Loucy (cell line): ENCODE results near the gene CLDN14.

Experiments used
- H2AFZ ChIP-seq: fragments of 200-600 bp; sonication (generic); 2 replicates; pipeline ENCODE4 v1.6.0; 2016; ENCODE audit warnings: antibody characterized with exemption, mild to moderate bottlenecking, low read length, moderate library complexity
- H3F3A ChIP-seq: fragments of 200-600 bp; 2 replicates; pipeline ENCODE4 v1.6.0; 2016; ENCODE audit warnings: antibody characterized with exemption, low read depth, mild to moderate bottlenecking
- H3K27me3 ChIP-seq: fragments of 200-600 bp; sonication (generic); 2 replicates; pipeline ENCODE4 v1.6.1; 2014; ENCODE audit warnings: low read length, mild to moderate bottlenecking; ENCODE audit not compliant: insufficient read depth, poor library complexity, severe bottlenecking
- H3K36me3 ChIP-seq: fragments of 200-600 bp; sonication (generic); 2 replicates; pipeline ENCODE4 v1.6.1; 2016; ENCODE audit warnings: low read length; ENCODE audit not compliant: insufficient read depth
- H3K4me1 ChIP-seq: fragments of 200-600 bp; sonication (generic); 2 replicates; pipeline ENCODE4 v1.5.1; 2014; ENCODE audit warnings: low read length, mild to moderate bottlenecking; ENCODE audit not compliant: insufficient read depth, poor library complexity, severe bottlenecking
- H3K4me2 ChIP-seq: fragments of 200-600 bp; sonication (generic); 2 replicates; pipeline ENCODE4 v1.6.0; 2014; ENCODE audit warnings: antibody characterized with exemption, low read length, low read depth, mild to moderate bottlenecking; ENCODE audit not compliant: poor library complexity, severe bottlenecking
- H3K4me3 ChIP-seq: fragments of 200-600 bp; sonication (generic); 2 replicates; pipeline ENCODE4 v1.5.1; 2014; ENCODE audit warnings: low read length, mild to moderate bottlenecking, mixed read lengths; ENCODE audit not compliant: poor library complexity, severe bottlenecking
- H3K79me2 ChIP-seq: fragments of 200-600 bp; sonication (generic); 2 replicates; pipeline ENCODE4 v1.6.1; 2014; ENCODE audit warnings: low read length; ENCODE audit not compliant: insufficient read depth
- H3K9ac ChIP-seq: fragments of 200-600 bp; sonication (generic); 2 replicates; pipeline ENCODE4 v1.6.0; 2014; ENCODE audit warnings: mild to moderate bottlenecking, low read depth, low read length, moderate library complexity; ENCODE audit not compliant: poor library complexity, severe bottlenecking
- H3K9me2 ChIP-seq: fragments of 200-600 bp; sonication (generic); replicated peaks from 2 replicates; pipeline ENCODE4 v1.6.1; 2016; ENCODE audit warnings: low read depth, low read length, mixed read lengths
- H3K9me3 ChIP-seq: fragments of 200-600 bp; sonication (generic); 2 replicates; pipeline ENCODE4 v1.6.1; 2014; ENCODE audit warnings: mild to moderate bottlenecking, antibody characterized with exemption, low read length, low read depth; ENCODE audit not compliant: insufficient read depth
- H4K20me1 ChIP-seq: fragments of 200-600 bp; sonication (generic); 2 replicates; pipeline ENCODE4 v1.6.0; 2014; ENCODE audit warnings: antibody characterized with exemption, low read length, mild to moderate bottlenecking; ENCODE audit not compliant: insufficient read depth, poor library complexity, severe bottlenecking
- EZH2phosphoT487 ChIP-seq: fragments of 200-600 bp; IDR thresholded peaks from 2 replicates; pipeline ENCODE4 v1.6.1; 2018; ENCODE audit warnings: antibody characterized with exemption, mild to moderate bottlenecking, moderate library complexity, borderline replicate concordance
- TF ChIP-seq, protein P1 (sequence below): fragments of 200-600 bp; sonication (generic); conservative IDR thresholded peaks from 2 replicates; pipeline ENCODE4 v1.5.1; 2014; ENCODE audit warnings: mild to moderate bottlenecking, antibody characterized with exemption, low read length

Gene CLDN14

DNA sequence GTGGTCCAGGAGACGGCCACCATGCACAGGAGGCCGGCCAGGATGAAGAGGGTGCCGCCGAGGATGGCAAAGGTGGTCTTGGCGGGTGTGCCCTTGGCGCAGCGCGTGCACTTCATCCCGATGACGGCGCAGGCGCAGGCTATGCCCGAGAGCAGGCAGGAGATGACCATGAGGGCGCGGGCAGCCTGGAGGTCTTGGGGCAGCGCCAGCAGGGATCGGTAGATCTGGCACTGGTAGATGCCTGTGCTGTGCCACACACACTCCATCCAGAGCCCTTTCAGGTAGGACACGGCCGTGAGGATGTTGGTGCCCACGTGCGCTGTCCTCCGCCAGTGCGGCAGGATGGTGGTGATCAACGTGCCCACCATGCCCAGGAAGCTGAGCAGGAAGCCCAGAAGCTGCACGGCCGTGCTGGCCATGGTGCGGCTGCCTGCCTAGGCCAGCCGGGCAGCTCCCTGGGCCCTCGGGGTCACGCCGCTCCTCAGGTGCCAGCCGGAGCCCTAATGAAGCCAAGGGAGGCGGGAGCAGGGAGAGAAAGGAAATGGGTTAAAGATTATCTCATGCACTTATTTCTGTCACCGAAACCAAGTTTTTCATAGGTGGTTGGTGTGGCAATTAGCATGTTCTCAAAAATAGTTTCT lies 18.5 kb downstream of the CLDN14 start:
- H3F3A ChIP-seq: no peaks in the 10 kb centered on the region
- H3K79me2 ChIP-seq: no peaks in the 10 kb centered on the region
- no peaks in the 10 kb centered on the region for H3K36me3 ChIP-seq
- no peak overlapping the region for H2AFZ ChIP-seq
- TF ChIP-seq, protein P1, sequence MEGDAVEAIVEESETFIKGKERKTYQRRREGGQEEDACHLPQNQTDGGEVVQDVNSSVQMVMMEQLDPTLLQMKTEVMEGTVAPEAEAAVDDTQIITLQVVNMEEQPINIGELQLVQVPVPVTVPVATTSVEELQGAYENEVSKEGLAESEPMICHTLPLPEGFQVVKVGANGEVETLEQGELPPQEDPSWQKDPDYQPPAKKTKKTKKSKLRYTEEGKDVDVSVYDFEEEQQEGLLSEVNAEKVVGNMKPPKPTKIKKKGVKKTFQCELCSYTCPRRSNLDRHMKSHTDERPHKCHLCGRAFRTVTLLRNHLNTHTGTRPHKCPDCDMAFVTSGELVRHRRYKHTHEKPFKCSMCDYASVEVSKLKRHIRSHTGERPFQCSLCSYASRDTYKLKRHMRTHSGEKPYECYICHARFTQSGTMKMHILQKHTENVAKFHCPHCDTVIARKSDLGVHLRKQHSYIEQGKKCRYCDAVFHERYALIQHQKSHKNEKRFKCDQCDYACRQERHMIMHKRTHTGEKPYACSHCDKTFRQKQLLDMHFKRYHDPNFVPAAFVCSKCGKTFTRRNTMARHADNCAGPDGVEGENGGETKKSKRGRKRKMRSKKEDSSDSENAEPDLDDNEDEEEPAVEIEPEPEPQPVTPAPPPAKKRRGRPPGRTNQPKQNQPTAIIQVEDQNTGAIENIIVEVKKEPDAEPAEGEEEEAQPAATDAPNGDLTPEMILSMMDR: no peak
- no peak for TF ChIP-seq EZH2phosphoT487
- H4K20me1 ChIP-seq: no peaks in the 10 kb centered on the region
- H3K27me3 ChIP-seq: no peaks in the 10 kb centered on the region
- no peaks in the 10 kb centered on the region for H3K4me1 ChIP-seq
- no peaks in the 10 kb centered on the region for H3K9me3 ChIP-seq
- no peaks in the 10 kb centered on the region for H3K9me2 ChIP-seq
- H3K4me2 ChIP-seq: no peak overlapping the region
- no peak overlapping the region for H3K4me3 ChIP-seq
- H3K9ac ChIP-seq: no peak overlapping the region

DNA sequence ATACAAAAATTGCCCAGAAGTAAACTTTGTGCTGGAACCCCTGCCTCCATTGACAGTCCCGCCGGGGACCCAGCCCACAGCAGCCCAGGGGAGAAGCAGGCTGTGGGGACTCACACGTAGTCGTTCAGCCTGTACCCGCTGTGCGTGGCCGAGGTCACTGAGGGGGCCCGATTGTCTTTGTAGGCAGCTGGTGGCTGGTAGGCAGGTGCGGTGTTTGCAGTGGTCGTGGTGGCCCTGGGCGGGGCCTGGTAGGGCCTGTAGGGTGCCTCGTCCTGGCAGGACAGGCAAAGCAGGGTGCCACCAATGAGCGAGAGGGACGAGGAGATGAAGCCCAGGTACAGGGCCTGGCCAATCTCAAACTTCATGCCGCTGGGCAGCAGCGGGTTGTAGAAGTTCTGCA lies 19.1 kb downstream of the CLDN14 start:
- Histone ChIP-seq H3K4me3 (no peak overlapping the region), H3K79me2 (no peaks in the 10 kb centered on the region), H4K20me1 (no peaks in the 10 kb centered on the region), H3K9ac (no peak overlapping the region), H3F3A (no peaks in the 10 kb centered on the region), H3K36me3 (no peaks in the 10 kb centered on the region), H3K9me3 (no peaks in the 10 kb centered on the region), H3K4me2 (no peak overlapping the region), H3K27me3 (no peaks in the 10 kb centered on the region), H3K4me1 (no peaks in the 10 kb centered on the region), H2AFZ (no peak overlapping the region), H3K9me2 (no peaks in the 10 kb centered on the region)
- TF ChIP-seq EZH2phosphoT487: no peak
- TF ChIP-seq, protein P1: no peak

DNA sequence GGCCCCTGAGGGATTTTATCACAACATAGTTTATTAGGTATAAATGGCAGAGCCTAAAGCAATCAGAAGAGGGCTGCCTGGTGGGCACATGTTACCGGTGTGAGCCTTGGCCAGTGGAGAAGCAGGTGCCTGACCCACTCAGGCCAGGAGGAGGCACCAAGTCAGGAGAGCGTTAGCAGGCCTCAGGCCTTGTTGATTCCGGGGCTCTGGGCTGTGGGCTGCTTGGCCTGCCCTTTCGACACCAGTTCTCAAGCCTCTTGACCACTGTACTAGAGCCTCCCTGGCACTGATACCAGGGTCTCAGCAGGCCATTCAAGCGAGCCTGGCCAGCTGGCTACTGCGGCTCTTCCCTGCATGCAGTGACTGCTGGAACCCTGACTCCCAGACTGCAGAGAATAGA lies 20.8 kb downstream of the CLDN14 start:
- Histone ChIP-seq H3K4me2 (no peak overlapping the region), H3K9me2 (no peaks in the 10 kb centered on the region), H3K36me3 (no peaks in the 10 kb centered on the region), H3F3A (no peaks in the 10 kb centered on the region), H4K20me1 (no peaks in the 10 kb centered on the region), H3K79me2 (no peaks in the 10 kb centered on the region), H3K4me3 (no peak overlapping the region), H3K4me1 (peaks cover 7% of the 10 kb centered on the region), H3K27me3 (no peaks in the 10 kb centered on the region), H3K9ac (no peak overlapping the region), H3K9me3 (no peaks in the 10 kb centered on the region), H2AFZ (no peak overlapping the region)
- TF ChIP-seq EZH2phosphoT487: no peak
- TF ChIP-seq, protein P1: no peak
